Erythroblast (primary cell): Measurements from ENCODE around the gene KCNMB4.

Experiments used
- GATA1 ChIP-seq: IDR thresholded peaks from 2 replicates; pipeline ENCODE4 v1.6.1; 2011; ENCODE audit warnings: low read depth, mild to moderate bottlenecking, control low read depth, low read length, moderate library complexity
- POLR2A ChIP-seq: IDR thresholded peaks from 2 replicates; pipeline ENCODE4 v1.6.1; 2011; ENCODE audit warnings: mild to moderate bottlenecking, low read length

- TF ChIP-seq POLR2A (no peak), GATA1 (no peak)
Observed at GRCh38 chr12:70443062-70443673, 77.1 kb downstream of the KCNMB4 start.
